ENCODE data around the gene DPH3. TPM values are rescaled to one million over a fixed set of nuclear protein-coding genes. Genes with fewer than 3 reads are reported as not detected.
A peak's percentile ranks its signal among the peaks of the same experiment; 100 is the strongest.

The DPH3 gene
- polyA plus RNA-seq, 2 of the 4 experiments (the other 2 are of a cell fraction), result 20.5 to 34.7 TPM

GRCh38 chr3:16241225-16241624, 23.5 kb downstream of the DPH3 start:
- Histone ChIP-seq H3K4me2 (peak overlapping the region; percentile 40; the same call in 1 of the 3 replicates), H3K4me1 (peaks cover 22% of the 10 kb centered on the region), H3K9me3 (no peaks in the 10 kb centered on the region), H3K4me3 (no peak overlapping the region), H3K27ac (peak overlapping the region; percentile 53 to 63; a peak in 4 of 6 replicates)
- POLR2A ChIA-PET, result interaction anchor here (0.6 kb wide), 1 partner anchor 1028 kb away, joined by 4 read pairs; no protein-coding TSS in a partner anchor
- no peak for FAIRE-seq
- ATAC-seq, result no peak
- DNase-seq (ENCODE audit: low read depth in 1 of 2, low spot score in 1 of 2), result no peak
- TF ChIP-seq, protein P1, sequence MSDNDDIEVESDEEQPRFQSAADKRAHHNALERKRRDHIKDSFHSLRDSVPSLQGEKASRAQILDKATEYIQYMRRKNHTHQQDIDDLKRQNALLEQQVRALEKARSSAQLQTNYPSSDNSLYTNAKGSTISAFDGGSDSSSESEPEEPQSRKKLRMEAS (IDR thresholded peaks at IDR 0.05), result no peak
- no peak for TF ChIP-seq ESRRA (IDR thresholded peaks at IDR 0.05; ENCODE audit: borderline replicate concordance, low read length)
- CTCF ChIA-PET, result interaction anchor here (1.4 to 5.1 kb wide), 5 partner anchors 10 to 192 kb away, joined by 3 to 43 read pairs (median 11); no protein-coding TSS in a partner anchor
- 67% methylated on average over 5 of the region's 5 CpGs for WGBS (ENCODE audit: missing lambda C conversion rate)

- H3K4me2 ChIP-seq, result peak overlapping the region; percentile 40
- POLR2A ChIA-PET, result no interaction called here
- no peak for FAIRE-seq
- 52% methylated on average over 6 of the region's 6 CpGs for WGBS (ENCODE audit: missing lambda C conversion rate)
- no peak overlapping the region for H3K4me3 ChIP-seq
- peak overlapping the region; percentile 53 to 63; a peak in 5 of 6 replicates for H3K27ac ChIP-seq
- peak; percentile 38 to 71 for DNase-seq (ENCODE audit: low read depth in 1 of 2, low spot score in 1 of 2)
- H3K4me1 ChIP-seq, result peaks cover 22% of the 10 kb centered on the region
- ATAC-seq, result peak; percentile 72 to 80
- CTCF ChIA-PET, result interaction anchor here (0.6 to 5.1 kb wide), 4 partner anchors 62 to 639 kb away, joined by 3 to 43 read pairs (median 16); partner anchors contain the start of genes BTD and HACL1
- H3K9me3 ChIP-seq, result no peaks in the 10 kb centered on the region
- TF ChIP-seq CEBPB (IDR thresholded peaks at IDR 0.05) (peak; percentile 87 to 91), BCL3 (IDR thresholded peaks at IDR 0.05) (peak; percentile 50; the same call in 1 of the 3 replicates), JUN (IDR thresholded peaks at IDR 0.05) (peak in 1 of 2 experiments; percentile 47; a peak in 1 of 5 replicates), HDAC2 (IDR thresholded peaks at IDR 0.05) (no peak), JUNB (IDR thresholded peaks at IDR 0.05) (peak; percentile 92), ZNF302 (CRISPR knock-in tag; IDR thresholded peaks at IDR 0.05) (no peak), TFCP2L1 (CRISPR knock-in tag; IDR thresholded peaks at IDR 0.05) (no peak), FOSL2 (IDR thresholded peaks at IDR 0.05) (peak; percentile 95), FOSL2 (CRISPR knock-in tag; IDR thresholded peaks at IDR 0.05) (peak; percentile 94), HES2 (IDR thresholded peaks at IDR 0.05) (0 out of 2 replicates have a peak, but pooled peaks have one; percentile 39), ZFP36 (IDR thresholded peaks at IDR 0.05; ENCODE audit: borderline replicate concordance, partially characterized antibody) (no peak), SREBF2 (IDR thresholded peaks at IDR 0.05) (no peak)
These were observed 24.3 kb downstream of the DPH3 start for GRCh38 chr3:16240229-16241023.

GRCh38 chr3:16239780-16240179, 25.0 kb downstream of the DPH3 start:
- no peak for FAIRE-seq
- CTCF ChIA-PET, result interaction anchor here (0.6 to 5.1 kb wide), 3 partner anchors 180 to 638 kb away, joined by 3 to 43 read pairs (median 3); partner anchors contain the start of genes BTD and HACL1
- no peak for DNase-seq (ENCODE audit: low read depth in 1 of 2, low spot score in 1 of 2)
- H3K4me2 ChIP-seq, result peak overlapping the region; percentile 40
- TF ChIP-seq POLR2A (IDR thresholded peaks at IDR 0.05; ENCODE audit: low read length), result no peak
- peaks cover 22% of the 10 kb centered on the region for H3K4me1 ChIP-seq
- no peaks in the 10 kb centered on the region for H3K9me3 ChIP-seq
- WGBS (ENCODE audit: missing lambda C conversion rate), result 81% methylated on average over 4 of the region's 4 CpGs
- POLR2A ChIA-PET, result no interaction called here
- peak overlapping the region; percentile 7 to 40; a peak in 5 of 6 replicates for H3K27ac ChIP-seq
- ATAC-seq, result no peak
- H3K4me3 ChIP-seq, result no peak overlapping the region

DNA sequence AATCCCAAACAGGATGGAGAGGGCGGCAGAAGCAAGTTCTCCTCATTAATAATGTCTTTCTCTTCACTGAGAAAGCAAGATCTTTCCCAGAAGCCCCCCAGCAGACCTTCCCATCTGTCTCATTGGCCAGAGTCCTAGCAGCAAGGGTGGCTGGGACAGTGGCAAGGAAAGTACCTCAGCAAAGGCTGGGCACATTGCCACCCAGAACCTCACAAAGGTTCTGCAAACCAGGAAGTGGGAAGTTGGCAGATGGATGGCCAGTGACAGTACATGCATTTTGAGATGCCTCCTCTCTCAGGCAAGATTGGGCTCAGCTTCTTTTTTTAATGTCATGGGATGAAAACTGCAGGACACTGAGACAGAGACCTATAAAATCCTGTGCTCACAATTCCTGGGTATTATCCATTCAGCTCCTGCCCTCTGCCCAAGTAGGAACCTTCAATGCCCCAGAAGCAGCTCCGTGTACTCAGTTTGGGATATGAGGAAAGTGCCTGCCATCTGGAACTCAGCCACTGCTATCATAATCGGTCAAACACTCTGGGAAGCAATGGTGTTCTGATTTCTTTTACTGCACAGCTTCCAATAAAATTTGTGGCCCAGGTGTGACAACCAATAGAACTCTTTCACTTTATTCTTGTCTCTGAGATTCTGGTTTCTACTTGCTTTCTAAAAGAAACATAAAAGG, 25.5 kb downstream of the DPH3 start:
- ChIA-PET CTCF (no interaction called here), POLR2A (no interaction called here)
- peak overlapping the region; percentile 40; the same call in 2 of the 3 replicates for H3K4me2 ChIP-seq
- H3K27ac ChIP-seq, result peak overlapping the region; percentile 7 to 40; a peak in 5 of 6 replicates
- no peak for ATAC-seq
- peaks cover 22% of the 10 kb centered on the region for H3K4me1 ChIP-seq
- TF ChIP-seq SMC3 (IDR thresholded peaks at IDR 0.05), result no peak
- no peak for TF ChIP-seq FOSL2 (IDR thresholded peaks at IDR 0.05)
- no peak for TF ChIP-seq FOSL2 (CRISPR knock-in tag; IDR thresholded peaks at IDR 0.05)
- TF ChIP-seq, protein P2, sequence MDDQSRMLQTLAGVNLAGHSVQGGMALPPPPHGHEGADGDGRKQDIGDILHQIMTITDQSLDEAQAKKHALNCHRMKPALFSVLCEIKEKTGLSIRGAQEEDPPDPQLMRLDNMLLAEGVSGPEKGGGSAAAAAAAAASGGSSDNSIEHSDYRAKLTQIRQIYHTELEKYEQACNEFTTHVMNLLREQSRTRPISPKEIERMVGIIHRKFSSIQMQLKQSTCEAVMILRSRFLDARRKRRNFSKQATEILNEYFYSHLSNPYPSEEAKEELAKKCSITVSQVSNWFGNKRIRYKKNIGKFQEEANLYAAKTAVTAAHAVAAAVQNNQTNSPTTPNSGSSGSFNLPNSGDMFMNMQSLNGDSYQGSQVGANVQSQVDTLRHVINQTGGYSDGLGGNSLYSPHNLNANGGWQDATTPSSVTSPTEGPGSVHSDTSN (IDR thresholded peaks at IDR 0.05), result no peak
- TF ChIP-seq NFE2L2 (conservative IDR thresholded peaks at IDR 0.05; ENCODE audit: low read length), result no peak
- TF ChIP-seq MAFK (IDR thresholded peaks at IDR 0.05; ENCODE audit: partially characterized antibody), result no peak
- no peak for TF ChIP-seq BHLHE40 (IDR thresholded peaks at IDR 0.05; ENCODE audit: low read depth, low read length)
- TF ChIP-seq HES2 (IDR thresholded peaks at IDR 0.05), result no peak
- TF ChIP-seq MAZ (IDR thresholded peaks at IDR 0.05; ENCODE audit: borderline replicate concordance, low read depth, low read length), result no peak
- no peak overlapping the region for H3K4me3 ChIP-seq
- DNase-seq (ENCODE audit: low read depth in 1 of 2, low spot score in 1 of 2), result no peak
- H3K9me3 ChIP-seq, result no peaks in the 10 kb centered on the region
- no peak for FAIRE-seq
- 89% methylated on average over 3 of the region's 3 CpGs for WGBS (ENCODE audit: missing lambda C conversion rate)
